ENCODE data around the gene ATP9B. TPM values are rescaled to one million over a fixed set of nuclear protein-coding genes. Genes with fewer than 3 reads are reported as not detected.

Gene ATP9B
- total and polyA plus RNA-seq, 10 of the 15 experiments (the other 5 are each of a cell fraction or from before 2014, with no cell fraction given) = 0.74 to 20.7 (median 12.9) TPM

GRCh38 chr18:79217979-79218604 is 148.9 kb downstream of the ATP9B start:
- Histone ChIP-seq H3K9ac (ENCODE audit: control insufficient read depth, insufficient read depth, low read length) (no peak overlapping the region), H3K36me3 (ENCODE audit: control insufficient read depth in 2 of 2, insufficient read depth in 2 of 2, low read length in 1 of 2) (no peaks in the 10 kb centered on the region; a peak in 2 of 4 replicates), H3K27me3 (replicated peaks in 1 of 2; ENCODE audit: control insufficient read depth in 2 of 2, insufficient read depth in 2 of 2, low read length in 1 of 2) (no peaks in the 10 kb centered on the region), H2AFZ (ENCODE audit: control insufficient read depth, low read depth, low read length) (no peak overlapping the region), H3K4me1 (ENCODE audit: control insufficient read depth, insufficient read depth, low read length) (no peaks in the 10 kb centered on the region), H3K9me3 (replicated peaks; ENCODE audit: control insufficient read depth, insufficient read depth, low read length) (no peaks in the 10 kb centered on the region), H3K79me2 (ENCODE audit: control insufficient read depth, insufficient read depth, low read length) (no peaks in the 10 kb centered on the region), H3K27ac (ENCODE audit: control insufficient read depth, insufficient read depth) (no peak overlapping the region), H3K4me3 (no peak overlapping the region), H3K4me2 (ENCODE audit: control insufficient read depth, insufficient read depth) (no peak overlapping the region), H4K20me1 (ENCODE audit: control insufficient read depth, insufficient read depth) (no peaks in the 10 kb centered on the region)
- no TSS peak for BruUV-seq (replicated peaks)
- POLR2A ChIA-PET = no interaction called here
- intact Hi-C loops (cut with micrococcal nuclease; ENCODE audit: unreplicated experiment) = no loop called here
- DNase-seq (ENCODE audit: low read depth, low spot score) (no peak), ATAC-seq (no peak), FAIRE-seq (no peak)
- RAD21 ChIA-PET (ENCODE audit: unreplicated experiment) = no interaction called here
- CTCF ChIA-PET = no interaction called here
- TF ChIP-seq KLF5 (IDR thresholded peaks at IDR 0.05; ENCODE audit: partially characterized antibody) = no peak
- in situ Hi-C loops (cut with MboI) = no loop called here
- SMC1A ChIA-PET (ENCODE audit: uncharacterized antibody, unreplicated experiment) = interaction anchor here (1.0 to 1.1 kb wide), 2 partner anchors 11 to 25 kb away, joined by 3 to 4 read pairs; no protein-coding TSS in a partner anchor
- WGBS (ENCODE audit: insufficient coverage, insufficient replicate concordance, low lambda C conversion rate, missing lambda C conversion rate) = over 99% methylated on average over 19 of the region's 19 CpGs

GRCh38 chr18:79218605-79219190 is 149.5 kb downstream of the ATP9B start:
- BruUV-seq (replicated peaks) = no TSS peak
- no peak overlapping the region for H3K4me2 ChIP-seq (ENCODE audit: control insufficient read depth, insufficient read depth)
- ChIA-PET RAD21 (ENCODE audit: unreplicated experiment) (no interaction called here), POLR2A (no interaction called here), CTCF (no interaction called here), SMC1A (ENCODE audit: uncharacterized antibody, unreplicated experiment) (interaction anchor here (1.0 kb wide), 1 partner anchor 25 kb away, joined by 4 read pairs; no protein-coding TSS in a partner anchor)
- H3K9me3 ChIP-seq (replicated peaks; ENCODE audit: control insufficient read depth, insufficient read depth, low read length) = no peaks in the 10 kb centered on the region
- H2AFZ ChIP-seq (ENCODE audit: control insufficient read depth, low read depth, low read length) = no peak overlapping the region
- ATAC-seq = no peak
- no peaks in the 10 kb centered on the region for H3K4me1 ChIP-seq (ENCODE audit: control insufficient read depth, insufficient read depth, low read length)
- DNase-seq (ENCODE audit: low read depth, low spot score) = no peak
- H4K20me1 ChIP-seq (ENCODE audit: control insufficient read depth, insufficient read depth) = no peaks in the 10 kb centered on the region
- no peak overlapping the region for H3K4me3 ChIP-seq
- intact Hi-C loops (cut with micrococcal nuclease; ENCODE audit: unreplicated experiment) = no loop called here
- no peaks in the 10 kb centered on the region; a peak in 2 of 4 replicates for H3K36me3 ChIP-seq (ENCODE audit: control insufficient read depth in 2 of 2, insufficient read depth in 2 of 2, low read length in 1 of 2)
- H3K79me2 ChIP-seq (ENCODE audit: control insufficient read depth, insufficient read depth, low read length) = no peaks in the 10 kb centered on the region
- TF ChIP-seq MYC (IDR thresholded peaks at IDR 0.05; ENCODE audit: insufficient read depth, insufficient read length, insufficient replicate concordance, low read length, severe bottlenecking) (no peak), ESRRA (IDR thresholded peaks at IDR 0.05; ENCODE audit: low read length) (no peak), CBFB (IDR thresholded peaks at IDR 0.05; ENCODE audit: low read depth) (no peak), SMC3 (IDR thresholded peaks at IDR 0.05; ENCODE audit: borderline replicate concordance, low read length) (no peak), EZH2 (IDR thresholded peaks at IDR 0.05; ENCODE audit: borderline replicate concordance, control insufficient read depth, low read depth, low read length) (no peak), NR2C1 (IDR thresholded peaks at IDR 0.05) (no peak)
- no peaks in the 10 kb centered on the region for H3K27me3 ChIP-seq (replicated peaks in 1 of 2; ENCODE audit: control insufficient read depth in 2 of 2, insufficient read depth in 2 of 2, low read length in 1 of 2)
- H3K27ac ChIP-seq (ENCODE audit: control insufficient read depth, insufficient read depth) = no peak overlapping the region
- 61% methylated on average over 10 of the region's 10 CpGs for WGBS (ENCODE audit: insufficient coverage, insufficient replicate concordance, low lambda C conversion rate, missing lambda C conversion rate)
- FAIRE-seq = no peak
- H3K9ac ChIP-seq (ENCODE audit: control insufficient read depth, insufficient read depth, low read length) = no peak overlapping the region
- in situ Hi-C loops (cut with MboI) = no loop called here
